Chondrocyte (in vitro differentiated cells): ENCODE measurements around the gene MTG2. TPM values are rescaled to one million over a fixed set of nuclear protein-coding genes. Genes with fewer than 3 reads are reported as not detected.

Source experiments
- DNase-seq: peaks from one replicate; pipeline ENCODE4 v3.0.0; 2021; ENCODE audit warnings: mixed read lengths, low spot score
- H3K27ac Mint-ChIP-seq: one replicate; pipeline ENCODE4 v1.8.0; 2021; ENCODE audit warnings: mild to moderate bottlenecking, moderate library complexity, mixed read lengths; ENCODE audit not compliant: unreplicated experiment
- H3K27me3 Mint-ChIP-seq: 2 replicates; pipeline ENCODE4 v1.8.0; 2021; ENCODE audit warnings: low read depth, mixed read lengths
- H3K36me3 Mint-ChIP-seq: 2 replicates; pipeline ENCODE4 v1.8.0; 2021; ENCODE audit warnings: low read depth, mixed read lengths
- H3K4me1 Mint-ChIP-seq: 2 replicates; pipeline ENCODE4 v1.8.0; 2021; ENCODE audit warnings: low read depth, mild to moderate bottlenecking, mixed read lengths
- H3K4me3 Mint-ChIP-seq: one replicate; pipeline ENCODE4 v1.8.0; 2021; ENCODE audit warnings: mild to moderate bottlenecking, moderate library complexity, mixed read lengths; ENCODE audit not compliant: unreplicated experiment
- H3K9me3 Mint-ChIP-seq: 2 replicates; pipeline ENCODE4 v1.8.0; 2021; ENCODE audit warnings: low read depth, mixed read lengths
- total RNA-seq: library from RNA; stranded (reverse); gene quantifications from 3 replicates; pipeline ENCODE4 v1.2.1, GENCODE V29; 2021
- TF ChIP-seq, protein P1 (sequence below): fragments of 200-600 bp; sonication (generic); IDR thresholded peaks from 2 replicates; pipeline ENCODE4 v1.5.0; 2021; ENCODE audit warnings: antibody characterized with exemption, mild to moderate bottlenecking, moderate library complexity

MTG2 gene
- total RNA-seq, 1 donor from 2014 or later, result 22.3 TPM

DNA sequence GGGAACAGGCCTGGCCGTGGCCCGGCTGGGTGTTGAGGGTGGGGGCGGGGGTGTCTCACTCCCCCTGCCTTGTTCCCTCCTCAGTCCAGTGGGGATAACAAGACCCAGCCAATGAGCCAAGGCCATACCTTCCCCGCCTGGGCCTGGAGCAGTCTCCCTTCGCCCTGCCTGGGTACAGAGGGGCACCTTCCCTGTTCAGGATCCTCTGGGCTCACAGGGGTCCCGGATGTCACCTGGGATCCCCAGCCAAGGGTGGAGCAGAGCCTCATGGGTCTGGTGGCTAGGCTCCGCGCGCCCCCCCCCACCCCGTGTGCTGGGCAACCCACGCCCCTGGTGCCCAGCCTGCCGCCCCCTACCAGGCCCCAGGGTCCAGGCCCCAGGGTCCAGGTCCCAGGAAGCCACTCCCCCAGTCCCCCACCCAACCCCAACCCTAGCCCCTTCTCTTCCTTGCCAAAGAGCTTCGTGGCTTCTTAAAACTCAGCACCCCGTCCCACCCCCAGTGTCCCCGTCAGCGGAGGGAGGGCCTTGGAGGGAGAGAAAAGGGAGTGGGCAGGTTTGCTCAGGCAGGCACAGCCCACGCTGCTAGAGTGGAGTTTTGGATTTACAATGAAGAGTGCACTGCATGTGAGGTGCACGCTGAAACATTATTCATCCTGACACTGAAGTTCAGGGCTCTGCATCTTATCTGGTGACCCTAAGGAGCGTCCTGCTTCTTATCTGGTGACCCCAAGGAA, 25.4 kb downstream of the MTG2 start:
- H3K4me1 Mint-ChIP-seq, result peaks cover 13% of the 10 kb centered on the region
- peaks cover 2% of the 10 kb centered on the region for H3K27me3 Mint-ChIP-seq
- H3K27ac Mint-ChIP-seq, result no peak overlapping the region
- no peak overlapping the region for H3K4me3 Mint-ChIP-seq
- DNase-seq, result peak; percentile 48
- H3K36me3 Mint-ChIP-seq, result no peaks in the 10 kb centered on the region
- H3K9me3 Mint-ChIP-seq, result no peaks in the 10 kb centered on the region
- TF ChIP-seq, protein P1, sequence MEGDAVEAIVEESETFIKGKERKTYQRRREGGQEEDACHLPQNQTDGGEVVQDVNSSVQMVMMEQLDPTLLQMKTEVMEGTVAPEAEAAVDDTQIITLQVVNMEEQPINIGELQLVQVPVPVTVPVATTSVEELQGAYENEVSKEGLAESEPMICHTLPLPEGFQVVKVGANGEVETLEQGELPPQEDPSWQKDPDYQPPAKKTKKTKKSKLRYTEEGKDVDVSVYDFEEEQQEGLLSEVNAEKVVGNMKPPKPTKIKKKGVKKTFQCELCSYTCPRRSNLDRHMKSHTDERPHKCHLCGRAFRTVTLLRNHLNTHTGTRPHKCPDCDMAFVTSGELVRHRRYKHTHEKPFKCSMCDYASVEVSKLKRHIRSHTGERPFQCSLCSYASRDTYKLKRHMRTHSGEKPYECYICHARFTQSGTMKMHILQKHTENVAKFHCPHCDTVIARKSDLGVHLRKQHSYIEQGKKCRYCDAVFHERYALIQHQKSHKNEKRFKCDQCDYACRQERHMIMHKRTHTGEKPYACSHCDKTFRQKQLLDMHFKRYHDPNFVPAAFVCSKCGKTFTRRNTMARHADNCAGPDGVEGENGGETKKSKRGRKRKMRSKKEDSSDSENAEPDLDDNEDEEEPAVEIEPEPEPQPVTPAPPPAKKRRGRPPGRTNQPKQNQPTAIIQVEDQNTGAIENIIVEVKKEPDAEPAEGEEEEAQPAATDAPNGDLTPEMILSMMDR, result no peak

DNA sequence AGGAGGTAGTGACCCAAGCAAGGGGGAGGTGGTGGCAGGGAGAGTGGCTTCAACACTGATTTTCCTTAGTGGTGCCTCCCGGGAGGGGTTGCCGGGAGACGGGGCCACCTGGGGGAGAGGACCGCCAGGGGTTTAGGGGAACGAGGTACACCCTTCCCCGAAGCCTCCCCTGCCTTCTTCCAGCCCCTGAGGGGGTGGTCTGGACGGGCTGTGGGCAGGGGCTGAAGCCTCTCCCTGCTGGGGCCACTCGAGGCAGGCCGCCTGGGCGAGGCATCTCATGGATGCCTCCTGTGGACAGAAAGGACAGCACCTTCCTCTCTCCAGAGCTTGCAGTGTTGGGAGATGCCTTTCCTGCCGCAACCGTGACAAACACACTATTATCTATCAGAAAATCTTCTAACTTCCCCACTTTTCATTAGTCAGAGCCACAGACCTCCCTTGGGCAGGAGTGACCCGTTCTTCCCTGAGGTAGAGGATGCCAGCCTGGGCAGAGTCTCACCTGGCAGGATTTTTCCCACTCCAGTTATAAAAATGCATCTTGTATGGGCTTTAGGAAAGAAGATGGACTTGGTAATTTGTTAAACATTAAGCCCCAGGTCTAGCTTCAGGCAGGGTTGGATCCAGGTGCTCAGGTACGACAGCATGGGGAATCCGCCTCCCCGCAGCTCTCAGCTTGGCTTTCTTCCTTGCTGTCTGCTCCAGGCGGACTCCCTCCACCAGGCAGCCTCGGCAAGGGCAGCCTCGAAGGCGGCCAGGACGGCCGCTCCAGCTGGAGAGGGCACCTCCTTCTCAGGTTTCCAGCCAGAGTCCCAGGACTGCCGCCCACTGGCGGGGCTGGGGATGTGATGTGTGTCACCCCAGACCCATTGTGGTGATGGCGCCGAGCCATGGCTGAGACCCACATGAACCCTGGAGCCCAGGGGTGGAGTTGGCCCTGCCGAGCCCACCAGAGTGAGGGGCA, 26.2 kb downstream of the MTG2 start:
- H3K9me3 Mint-ChIP-seq, result no peaks in the 10 kb centered on the region
- no peak overlapping the region for H3K4me3 Mint-ChIP-seq
- peaks cover 2% of the 10 kb centered on the region for H3K27me3 Mint-ChIP-seq
- TF ChIP-seq, protein P1, result peak; percentile 23
- peaks cover 4% of the 10 kb centered on the region for H3K4me1 Mint-ChIP-seq
- no peak overlapping the region for H3K27ac Mint-ChIP-seq
- H3K36me3 Mint-ChIP-seq, result no peaks in the 10 kb centered on the region
- DNase-seq, result no peak

DNA sequence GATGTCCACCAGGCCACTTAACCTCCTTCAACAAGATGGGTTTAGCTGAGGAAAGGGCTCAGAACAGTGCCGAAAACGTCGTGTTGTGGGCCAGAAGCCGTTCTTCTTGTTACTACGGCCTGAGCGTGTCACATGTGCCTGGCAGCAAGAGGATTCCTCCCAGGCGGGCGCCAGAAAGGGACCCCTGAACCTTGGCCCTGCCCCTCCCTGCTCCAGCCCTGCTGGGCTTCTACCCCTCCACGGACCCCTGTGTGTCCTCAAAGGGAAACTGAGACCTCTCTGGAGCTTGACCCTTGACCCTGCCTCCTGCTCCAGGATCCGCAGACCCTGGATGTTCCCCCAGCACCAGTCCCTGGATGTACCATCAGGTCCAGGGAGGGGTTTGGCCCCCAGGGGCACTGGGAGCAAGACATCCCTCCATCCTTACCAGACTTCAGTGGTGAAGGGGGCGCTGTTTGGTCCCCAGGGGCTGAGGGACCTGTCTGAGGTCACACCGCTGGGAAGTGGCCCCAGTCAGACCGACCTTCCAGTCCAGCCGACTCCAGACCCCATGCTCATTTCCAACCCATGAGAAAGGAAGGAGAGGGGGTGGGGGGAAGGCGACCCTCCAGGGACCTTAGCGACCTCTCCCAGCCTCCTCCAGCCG, 27.1 kb downstream of the MTG2 start:
- Mint-ChIP-seq H3K4me3 (no peak overlapping the region), H3K4me1 (peaks cover 3% of the 10 kb centered on the region), H3K9me3 (no peaks in the 10 kb centered on the region), H3K36me3 (no peaks in the 10 kb centered on the region), H3K27me3 (peaks cover 9% of the 10 kb centered on the region), H3K27ac (no peak overlapping the region)
- TF ChIP-seq, protein P1, result no peak
- no peak for DNase-seq

DNA sequence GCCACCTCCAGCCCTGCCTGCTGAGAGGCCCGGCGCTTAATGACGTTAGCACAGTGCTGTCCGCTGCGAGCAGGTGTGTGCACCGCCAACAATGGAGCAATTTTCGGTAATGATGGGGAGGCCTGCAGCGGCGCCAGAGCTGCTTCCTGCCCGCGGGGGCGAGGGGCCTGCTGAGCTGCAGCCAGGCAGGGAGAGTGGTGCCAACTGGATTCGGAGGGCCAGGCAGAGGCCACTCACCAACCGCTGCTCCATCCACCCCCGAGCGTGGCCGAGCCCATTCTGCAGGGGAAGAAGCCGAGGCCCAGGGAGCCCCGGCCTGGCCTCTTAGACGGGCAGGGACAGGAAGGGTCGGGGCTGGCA, 27.6 kb downstream of the MTG2 start:
- TF ChIP-seq, protein P1, result no peak
- H3K36me3 Mint-ChIP-seq, result no peaks in the 10 kb centered on the region
- no peaks in the 10 kb centered on the region for H3K9me3 Mint-ChIP-seq
- peaks cover 3% of the 10 kb centered on the region for H3K4me1 Mint-ChIP-seq
- no peak for DNase-seq
- H3K27me3 Mint-ChIP-seq, result peaks cover 12% of the 10 kb centered on the region
- H3K4me3 Mint-ChIP-seq, result no peak overlapping the region
- H3K27ac Mint-ChIP-seq, result no peak overlapping the region

DNA sequence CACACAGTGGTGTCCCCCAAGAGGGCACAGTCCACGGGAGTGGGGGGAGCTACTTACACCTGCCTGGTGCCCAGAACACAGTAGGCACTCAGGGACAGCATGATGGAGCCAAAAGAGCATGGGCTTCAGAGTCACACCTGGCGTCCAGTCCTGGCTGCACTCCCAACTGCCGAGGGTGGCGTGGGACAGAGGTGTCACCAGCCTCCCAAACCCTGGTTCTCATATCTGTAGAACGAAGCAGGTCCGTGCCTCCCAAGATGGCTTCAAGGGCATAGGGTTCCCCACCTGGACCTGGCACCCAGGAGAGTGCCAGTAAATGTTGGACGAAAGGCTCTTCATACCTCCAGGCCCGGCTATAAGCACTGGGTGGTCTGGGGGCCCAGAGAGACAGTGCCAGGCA, 28.4 kb downstream of the MTG2 start:
- DNase-seq, result no peak
- H3K4me3 Mint-ChIP-seq, result no peak overlapping the region
- TF ChIP-seq, protein P1, result no peak
- no peak overlapping the region for H3K27ac Mint-ChIP-seq
- H3K9me3 Mint-ChIP-seq, result no peaks in the 10 kb centered on the region
- no peaks in the 10 kb centered on the region for H3K36me3 Mint-ChIP-seq
- peaks cover 14% of the 10 kb centered on the region for H3K27me3 Mint-ChIP-seq
- peaks cover 3% of the 10 kb centered on the region for H3K4me1 Mint-ChIP-seq
